GM12878 (cell line): Measurements from ENCODE around the gene CEACAM6. TPM values are rescaled to one million over a fixed set of nuclear protein-coding genes. Genes with fewer than 3 reads are reported as not detected.

Source experiments
- ATAC-seq: fragments of 200-7000 bp; cut with Tn5 transposase; 3 replicates; pipeline ENCODE4 v1.9.1; 2020; ENCODE audit warnings: mild to moderate bottlenecking, moderate library complexity
- BruUV-seq: library from RNA; stranded (reverse); fragments of 400-500 nt; replicated peaks from 2 replicates; lab custom pipeline; 2021; lab: Mats Ljungman, UMichigan
- CTCF ChIA-PET: fragments of 300-600 bp; sonication (Branson Sonifier 250); formaldehyde crosslinking; extraction: SDS; loops from one replicate; lab custom pipeline; 2021; ENCODE audit warnings: inconsistent platforms; lab: Yijun Ruan, JAX
- POLR2A ChIA-PET: fragments of 350-600 bp; formaldehyde crosslinking; extraction: SDS; loops from one replicate; lab custom pipeline; 2021; ENCODE audit warnings: inconsistent platforms; lab: Charles Lee
- RAD21 ChIA-PET: fragments of 300-600 bp; sonication (Branson Sonifier 250); formaldehyde crosslinking; loops from one replicate; lab custom pipeline; 2023; ENCODE audit warnings: antibody characterized with exemption; ENCODE audit not compliant: unreplicated experiment; lab: Charles Lee
- SMC1A ChIA-PET: fragments of 300-600 bp; sonication (Branson Sonifier 250); formaldehyde crosslinking; loops from one replicate; lab custom pipeline; 2023; ENCODE audit not compliant: unreplicated experiment, uncharacterized antibody; lab: Charles Lee
- DNase-seq: peaks from one replicate; pipeline ENCODE4 v3.0.0-alpha.2; 2011; ENCODE audit warnings: low read depth, low spot score
- FAIRE-seq: peaks from 3 replicates; lab custom pipeline; 2011; peaks lifted over from hg19 to GRCh38; lab: Jason Lieb, UNC
- H2AFZ ChIP-seq: 2 replicates; pipeline ENCODE4 v1.6.0; 2011; ENCODE audit warnings: low read depth, low read length, control low read depth; ENCODE audit not compliant: control insufficient read depth
- H3K27ac ChIP-seq: 2 replicates; pipeline ENCODE4 v1.5.1; 2011; ENCODE audit warnings: control low read depth; ENCODE audit not compliant: control insufficient read depth, insufficient read depth
- H3K27me3 ChIP-seq, 2 experiments: replicated peaks in 1 of 2; 2 replicates each; pipeline versions ENCODE4 v1.6.0 to v1.6.1; 2011; ENCODE audit warnings: low read length in 1 of 2; ENCODE audit not compliant: control insufficient read depth in 2 of 2, insufficient read depth in 2 of 2
- H3K36me3 ChIP-seq, 2 experiments: 2 replicates each; pipeline ENCODE4 v1.5.1; 2011; ENCODE audit warnings: low read length in 1 of 2; ENCODE audit not compliant: control insufficient read depth in 2 of 2, insufficient read depth in 2 of 2
- H3K4me1 ChIP-seq: 2 replicates; pipeline ENCODE4 v1.6.1; 2011; ENCODE audit warnings: mild to moderate bottlenecking, low read length, moderate library complexity, mixed read lengths; ENCODE audit not compliant: control insufficient read depth, insufficient read depth
- H3K4me2 ChIP-seq: 2 replicates; pipeline ENCODE4 v1.6.0; 2011; ENCODE audit warnings: control low read depth; ENCODE audit not compliant: control insufficient read depth, insufficient read depth
- H3K4me3 ChIP-seq: fragments of 200-600 bp; sonication (generic); 2 replicates; pipeline ENCODE4 v1.5.1; 2016
- H3K79me2 ChIP-seq: 2 replicates; pipeline ENCODE4 v1.6.0; 2011; ENCODE audit warnings: low read length; ENCODE audit not compliant: control insufficient read depth, insufficient read depth
- H3K9ac ChIP-seq: 2 replicates; pipeline ENCODE4 v1.8.0; 2011; ENCODE audit warnings: low read length, control low read depth, mixed read lengths; ENCODE audit not compliant: control insufficient read depth, insufficient read depth
- H3K9me3 ChIP-seq: replicated peaks from 3 replicates; pipeline ENCODE4 v1.5.1; 2011; ENCODE audit warnings: mild to moderate bottlenecking, low read length; ENCODE audit not compliant: control insufficient read depth, insufficient read depth
- H4K20me1 ChIP-seq: 2 replicates; pipeline ENCODE4 v1.6.0; 2011; ENCODE audit not compliant: control insufficient read depth, insufficient read depth
- JUND ChIP-seq: IDR thresholded peaks from 2 replicates; pipeline ENCODE4 v1.6.1; 2012; ENCODE audit warnings: low read depth, mild to moderate bottlenecking, low read length, improper control_type of control experiment, moderate library complexity
- LARP7 ChIP-seq: fragments of 450-650 bp; IDR thresholded peaks from 2 replicates; pipeline ENCODE4 v1.6.1; 2017; ENCODE audit warnings: mild to moderate bottlenecking
- MEF2B ChIP-seq: fragments of 450-650 bp; IDR thresholded peaks from 2 replicates; pipeline ENCODE4 v1.6.1; 2018; ENCODE audit warnings: mild to moderate bottlenecking, moderate library complexity; ENCODE audit not compliant: partially characterized antibody, poor library complexity, severe bottlenecking
- NFXL1 ChIP-seq: fragments of 450-650 bp; IDR thresholded peaks from 2 replicates; pipeline ENCODE4 v1.6.1; 2017; ENCODE audit warnings: antibody characterized with exemption, mild to moderate bottlenecking, borderline replicate concordance
- RBBP5 ChIP-seq: fragments of 200-600 bp; sonication (generic); conservative IDR thresholded peaks from 2 replicates; pipeline ENCODE4 v1.6.1; 2016
- TARDBP ChIP-seq: IDR thresholded peaks from 2 replicates; pipeline ENCODE4 v1.6.1; 2016; ENCODE audit warnings: borderline replicate concordance
- WGBS: methylation state at CpG from one replicate; pipeline ENCODE4 v1.1.6; 2016; ENCODE audit warnings: low lambda C conversion rate; ENCODE audit not compliant: insufficient replicate concordance, insufficient coverage; ENCODE audit errors: missing lambda C conversion rate; 5-methylcytosine and 5-hydroxymethylcytosine counted together
- in situ Hi-C: fragments of 300-500 bp; cut with MboI; formaldehyde crosslinking; loops from 9 replicates; pipeline ENCODE4 v1.14.3; 2018; ENCODE audit warnings: mixed read lengths
- intact Hi-C: fragments of 100-400 bp; cut with micrococcal nuclease; formaldehyde crosslinking; loops from one replicate; pipeline ENCODE4 v1.14.2; 2022; ENCODE audit not compliant: unreplicated experiment
- polyA plus RNA-seq, 11 experiments: library from polyadenylated mRNA; depleted of rRNA in 4 of 11; unstranded in 6 of 11; stranded (reverse) in 5 of 11; fragments of >200 nt; fragmentation: Nextera tagmentation in 4 of 11; fragmentation: Illumina TruSeq in 1 of 11; extraction: Ambion mirVana in 4 of 11; extraction: Trizol in 1 of 11; gene quantifications; 1 replicate in 1 of 11; 2 replicates in 10 of 11; pipeline versions ENCODE4 v1.2.1 to v1.2.3, GENCODE V29; 2011 to 2016; ENCODE audit warnings: inconsistent platforms in 2 of 11, missing spikeins in 2 of 11, low read depth in 1 of 11
- total RNA-seq, 4 experiments: library from RNA; depleted of rRNA in 3 of 4; stranded (reverse); fragments of >200 nt in 3 of 4; fragmentation: Illumina TruSeq in 1 of 4; extraction: Trizol in 1 of 4; gene quantifications; 2 replicates each; pipeline versions ENCODE4 v1.2.1 to v1.2.3, GENCODE V29; 2013 to 2021
- TF ChIP-seq, protein P1 (sequence below): fragments of 450-650 bp; formaldehyde crosslinking; IDR thresholded peaks from 2 replicates; pipeline ENCODE4 v1.4.0; 2022; ENCODE audit warnings: mild to moderate bottlenecking, moderate library complexity
- TF ChIP-seq, protein P2 (sequence below), 3 experiments: IDR thresholded peaks in 2 of 3; conservative IDR thresholded peaks in 1 of 3; 2 replicates each; pipeline ENCODE4 v1.5.1; 2011; ENCODE audit warnings: low read depth in 3 of 3, low read length in 3 of 3, mild to moderate bottlenecking in 3 of 3, control low read depth in 2 of 3, moderate library complexity in 2 of 3, inconsistent platforms in 1 of 3, mixed read lengths in 1 of 3; ENCODE audit not compliant: control insufficient read depth in 2 of 3, insufficient read depth in 1 of 3; ENCODE audit errors: extremely low read depth in 1 of 3
- TF ChIP-seq, protein P3 (sequence below): IDR thresholded peaks from 2 replicates; pipeline ENCODE4 v1.6.1; 2012; ENCODE audit warnings: improper control_type of control experiment, low read depth, low read length; ENCODE audit not compliant: insufficient replicate concordance
- TF ChIP-seq, protein P4 (sequence below): fragments of 450-650 bp; IDR thresholded peaks from 2 replicates; pipeline ENCODE4 v1.6.1; 2017; ENCODE audit warnings: low read depth, mild to moderate bottlenecking, moderate library complexity

Gene CEACAM6
- total and polyA plus RNA-seq, 10 of the 15 experiments (the other 5 are each of a cell fraction or from before 2014, with no cell fraction given): 0.26 TPM; not detected in 9

DNA sequence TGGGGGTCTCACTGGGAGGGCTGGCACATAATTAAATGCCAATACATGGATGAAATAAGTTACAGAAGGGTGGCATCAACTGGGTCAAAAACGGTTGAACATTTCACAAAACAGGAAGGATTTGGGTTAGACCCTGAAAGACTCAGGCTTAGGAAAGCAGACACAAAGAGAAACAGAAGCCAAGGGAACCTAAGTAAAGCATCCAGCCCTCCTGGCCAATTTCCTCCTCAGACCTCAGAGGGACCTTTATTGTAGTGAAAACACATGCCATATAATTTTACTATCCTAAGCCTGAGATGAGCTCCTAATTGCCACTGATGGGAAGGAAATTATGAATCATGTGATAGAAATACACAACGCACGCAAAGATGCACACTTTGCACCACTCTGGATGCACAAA is 29.0 kb downstream of the CEACAM6 start:
- RAD21 ChIA-PET: interaction anchor here (1.0 to 1.2 kb wide), 2 partner anchors 31 to 41 kb away, joined by 3 read pairs; no protein-coding TSS in a partner anchor
- Histone ChIP-seq H4K20me1 (no peaks in the 10 kb centered on the region), H3K4me3 (no peak overlapping the region), H3K4me2 (no peak overlapping the region), H3K9me3 (no peaks in the 10 kb centered on the region), H3K79me2 (no peaks in the 10 kb centered on the region), H3K27ac (no peak overlapping the region), H3K4me1 (peaks cover 5% of the 10 kb centered on the region), H3K36me3 (no peaks in the 10 kb centered on the region), H3K9ac (no peak overlapping the region), H3K27me3 (no peaks in the 10 kb centered on the region; a peak in 1 of 4 replicates), H2AFZ (no peak overlapping the region)
- WGBS: 0% methylated on average over 3 of the region's 3 CpGs
- in situ Hi-C loops: no loop called here
- FAIRE-seq (peak; percentile 74), ATAC-seq (no peak), DNase-seq (no peak)
- SMC1A ChIA-PET: interaction anchor here (1.0 to 1.6 kb wide), 4 partner anchors 9 to 147 kb away, joined by 3 to 13 read pairs (median 4); no protein-coding TSS in a partner anchor
- POLR2A ChIA-PET: interaction anchor here (0.8 kb wide), 1 partner anchor 31 kb away, joined by 4 read pairs; no protein-coding TSS in a partner anchor
- CTCF ChIA-PET: interaction anchor here (1.0 to 4.3 kb wide), 12 partner anchors 9 to 174 kb away, joined by 3 to 71 read pairs (median 8); partner anchors contain the start of gene CEACAM3
- no TSS peak for BruUV-seq
- intact Hi-C loops: no loop called here
- TF ChIP-seq, protein P1, sequence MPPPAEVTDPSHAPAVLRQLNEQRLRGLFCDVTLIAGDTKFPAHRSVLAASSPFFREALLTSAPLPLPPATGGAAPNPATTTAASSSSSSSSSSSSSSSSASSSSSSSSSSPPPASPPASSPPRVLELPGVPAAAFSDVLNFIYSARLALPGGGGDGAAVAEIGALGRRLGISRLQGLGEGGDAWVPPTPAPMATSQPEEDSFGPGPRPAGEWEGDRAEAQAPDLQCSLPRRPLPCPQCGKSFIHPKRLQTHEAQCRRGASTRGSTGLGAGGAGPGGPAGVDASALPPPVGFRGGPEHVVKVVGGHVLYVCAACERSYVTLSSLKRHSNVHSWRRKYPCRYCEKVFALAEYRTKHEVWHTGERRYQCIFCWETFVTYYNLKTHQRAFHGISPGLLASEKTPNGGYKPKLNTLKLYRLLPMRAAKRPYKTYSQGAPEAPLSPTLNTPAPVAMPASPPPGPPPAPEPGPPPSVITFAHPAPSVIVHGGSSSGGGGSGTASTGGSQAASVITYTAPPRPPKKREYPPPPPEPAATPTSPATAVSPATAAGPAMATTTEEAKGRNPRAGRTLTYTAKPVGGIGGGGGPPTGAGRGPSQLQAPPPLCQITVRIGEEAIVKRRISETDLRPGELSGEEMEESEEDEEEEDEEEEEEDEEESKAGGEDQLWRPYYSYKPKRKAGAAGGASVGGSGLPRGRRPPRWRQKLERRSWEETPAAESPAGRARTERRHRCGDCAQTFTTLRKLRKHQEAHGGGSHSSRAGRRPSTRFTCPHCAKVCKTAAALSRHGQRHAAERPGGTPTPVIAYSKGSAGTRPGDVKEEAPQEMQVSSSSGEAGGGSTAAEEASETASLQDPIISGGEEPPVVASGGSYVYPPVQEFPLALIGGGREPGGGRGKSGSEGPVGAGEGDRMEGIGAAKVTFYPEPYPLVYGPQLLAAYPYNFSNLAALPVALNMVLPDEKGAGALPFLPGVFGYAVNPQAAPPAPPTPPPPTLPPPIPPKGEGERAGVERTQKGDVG: no peak
- TF ChIP-seq, protein P2, sequence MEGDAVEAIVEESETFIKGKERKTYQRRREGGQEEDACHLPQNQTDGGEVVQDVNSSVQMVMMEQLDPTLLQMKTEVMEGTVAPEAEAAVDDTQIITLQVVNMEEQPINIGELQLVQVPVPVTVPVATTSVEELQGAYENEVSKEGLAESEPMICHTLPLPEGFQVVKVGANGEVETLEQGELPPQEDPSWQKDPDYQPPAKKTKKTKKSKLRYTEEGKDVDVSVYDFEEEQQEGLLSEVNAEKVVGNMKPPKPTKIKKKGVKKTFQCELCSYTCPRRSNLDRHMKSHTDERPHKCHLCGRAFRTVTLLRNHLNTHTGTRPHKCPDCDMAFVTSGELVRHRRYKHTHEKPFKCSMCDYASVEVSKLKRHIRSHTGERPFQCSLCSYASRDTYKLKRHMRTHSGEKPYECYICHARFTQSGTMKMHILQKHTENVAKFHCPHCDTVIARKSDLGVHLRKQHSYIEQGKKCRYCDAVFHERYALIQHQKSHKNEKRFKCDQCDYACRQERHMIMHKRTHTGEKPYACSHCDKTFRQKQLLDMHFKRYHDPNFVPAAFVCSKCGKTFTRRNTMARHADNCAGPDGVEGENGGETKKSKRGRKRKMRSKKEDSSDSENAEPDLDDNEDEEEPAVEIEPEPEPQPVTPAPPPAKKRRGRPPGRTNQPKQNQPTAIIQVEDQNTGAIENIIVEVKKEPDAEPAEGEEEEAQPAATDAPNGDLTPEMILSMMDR (IDR thresholded peaks at IDR 0.05 in 2 of 3, conservative IDR thresholded peaks at IDR 0.05 in 1 of 3; ENCODE audit: control insufficient read depth in 2 of 3, extremely low read depth in 1 of 3, insufficient read depth in 1 of 3, low read depth in 3 of 3, low read length in 3 of 3): no peak
- TF ChIP-seq, protein P3, sequence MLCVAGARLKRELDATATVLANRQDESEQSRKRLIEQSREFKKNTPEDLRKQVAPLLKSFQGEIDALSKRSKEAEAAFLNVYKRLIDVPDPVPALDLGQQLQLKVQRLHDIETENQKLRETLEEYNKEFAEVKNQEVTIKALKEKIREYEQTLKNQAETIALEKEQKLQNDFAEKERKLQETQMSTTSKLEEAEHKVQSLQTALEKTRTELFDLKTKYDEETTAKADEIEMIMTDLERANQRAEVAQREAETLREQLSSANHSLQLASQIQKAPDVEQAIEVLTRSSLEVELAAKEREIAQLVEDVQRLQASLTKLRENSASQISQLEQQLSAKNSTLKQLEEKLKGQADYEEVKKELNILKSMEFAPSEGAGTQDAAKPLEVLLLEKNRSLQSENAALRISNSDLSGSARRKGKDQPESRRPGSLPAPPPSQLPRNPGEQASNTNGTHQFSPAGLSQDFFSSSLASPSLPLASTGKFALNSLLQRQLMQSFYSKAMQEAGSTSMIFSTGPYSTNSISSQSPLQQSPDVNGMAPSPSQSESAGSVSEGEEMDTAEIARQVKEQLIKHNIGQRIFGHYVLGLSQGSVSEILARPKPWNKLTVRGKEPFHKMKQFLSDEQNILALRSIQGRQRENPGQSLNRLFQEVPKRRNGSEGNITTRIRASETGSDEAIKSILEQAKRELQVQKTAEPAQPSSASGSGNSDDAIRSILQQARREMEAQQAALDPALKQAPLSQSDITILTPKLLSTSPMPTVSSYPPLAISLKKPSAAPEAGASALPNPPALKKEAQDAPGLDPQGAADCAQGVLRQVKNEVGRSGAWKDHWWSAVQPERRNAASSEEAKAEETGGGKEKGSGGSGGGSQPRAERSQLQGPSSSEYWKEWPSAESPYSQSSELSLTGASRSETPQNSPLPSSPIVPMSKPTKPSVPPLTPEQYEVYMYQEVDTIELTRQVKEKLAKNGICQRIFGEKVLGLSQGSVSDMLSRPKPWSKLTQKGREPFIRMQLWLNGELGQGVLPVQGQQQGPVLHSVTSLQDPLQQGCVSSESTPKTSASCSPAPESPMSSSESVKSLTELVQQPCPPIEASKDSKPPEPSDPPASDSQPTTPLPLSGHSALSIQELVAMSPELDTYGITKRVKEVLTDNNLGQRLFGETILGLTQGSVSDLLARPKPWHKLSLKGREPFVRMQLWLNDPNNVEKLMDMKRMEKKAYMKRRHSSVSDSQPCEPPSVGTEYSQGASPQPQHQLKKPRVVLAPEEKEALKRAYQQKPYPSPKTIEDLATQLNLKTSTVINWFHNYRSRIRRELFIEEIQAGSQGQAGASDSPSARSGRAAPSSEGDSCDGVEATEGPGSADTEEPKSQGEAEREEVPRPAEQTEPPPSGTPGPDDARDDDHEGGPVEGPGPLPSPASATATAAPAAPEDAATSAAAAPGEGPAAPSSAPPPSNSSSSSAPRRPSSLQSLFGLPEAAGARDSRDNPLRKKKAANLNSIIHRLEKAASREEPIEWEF: no peak
- TF ChIP-seq RBBP5: no peak
- TF ChIP-seq LARP7: no peak
- TF ChIP-seq, protein P4, sequence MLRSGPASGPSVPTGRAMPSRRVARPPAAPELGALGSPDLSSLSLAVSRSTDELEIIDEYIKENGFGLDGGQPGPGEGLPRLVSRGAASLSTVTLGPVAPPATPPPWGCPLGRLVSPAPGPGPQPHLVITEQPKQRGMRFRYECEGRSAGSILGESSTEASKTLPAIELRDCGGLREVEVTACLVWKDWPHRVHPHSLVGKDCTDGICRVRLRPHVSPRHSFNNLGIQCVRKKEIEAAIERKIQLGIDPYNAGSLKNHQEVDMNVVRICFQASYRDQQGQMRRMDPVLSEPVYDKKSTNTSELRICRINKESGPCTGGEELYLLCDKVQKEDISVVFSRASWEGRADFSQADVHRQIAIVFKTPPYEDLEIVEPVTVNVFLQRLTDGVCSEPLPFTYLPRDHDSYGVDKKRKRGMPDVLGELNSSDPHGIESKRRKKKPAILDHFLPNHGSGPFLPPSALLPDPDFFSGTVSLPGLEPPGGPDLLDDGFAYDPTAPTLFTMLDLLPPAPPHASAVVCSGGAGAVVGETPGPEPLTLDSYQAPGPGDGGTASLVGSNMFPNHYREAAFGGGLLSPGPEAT: no peak
- TF ChIP-seq MEF2B: no peak
- no peak for TF ChIP-seq JUND
- no peak for TF ChIP-seq NFXL1
- TF ChIP-seq TARDBP: no peak
